Measurements from ENCODE around the gene SERPINA5. TPM values are rescaled to one million over a fixed set of nuclear protein-coding genes. Genes with fewer than 3 reads are reported as not detected.

The SERPINA5 gene
- total RNA-seq, 1 experiment from 2014 or later = 3.0 TPM

GRCh38 chr14:94631050-94631449 is 49.8 kb downstream of the SERPINA5 start:
- Histone ChIP-seq H3K27ac (ENCODE audit: low read depth, low read length) (no peak overlapping the region), H3K9me3 (ENCODE audit: control insufficient read depth in 1 of 2, insufficient read depth in 1 of 2, low read depth in 1 of 2, low read length in 2 of 2) (no peaks in the 10 kb centered on the region), H3K36me3 (ENCODE audit: control insufficient read depth in 1 of 2, insufficient read depth in 2 of 2, low read length in 2 of 2) (no peaks in the 10 kb centered on the region), H3K4me3 (replicated peaks in 1 of 2; ENCODE audit: low read depth in 1 of 2, low read length in 2 of 2) (no peak overlapping the region), H3K4me1 (ENCODE audit: control insufficient read depth in 1 of 2, insufficient read depth in 2 of 2, low read length in 2 of 2) (no peaks in the 10 kb centered on the region), H2AFZ (ENCODE audit: low read depth, low read length, poor library complexity, severe bottlenecking) (no peak overlapping the region), H3K27me3 (ENCODE audit: insufficient read depth, low read length) (peaks cover 24% of the 10 kb centered on the region; the same call in 1 of the 2 replicates), H3K4me2 (ENCODE audit: low read length) (no peak overlapping the region), H4K20me1 (ENCODE audit: insufficient read depth) (no peaks in the 10 kb centered on the region), H3K79me2 (ENCODE audit: insufficient read depth, low read length) (no peaks in the 10 kb centered on the region), H3K9me2 (ENCODE audit: insufficient read depth) (no peaks in the 10 kb centered on the region), H3K9ac (ENCODE audit: low read length) (no peak overlapping the region)
- CTCF ChIA-PET = no interaction called here
- RAD21 ChIA-PET (ENCODE audit: low non-redundant PET in 1 of 2, low total read pairs in 2 of 2, uncharacterized antibody in 2 of 2, unreplicated experiment in 2 of 2) = no interaction called here
- no peak for DNase-seq (ENCODE audit: low read depth, low spot score)
- intact Hi-C loops (cut with micrococcal nuclease) = no loop called here
- TF ChIP-seq SP1 (IDR thresholded peaks at IDR 0.05; ENCODE audit: low read depth) (no peak), POLR2AphosphoS5 (IDR thresholded peaks at IDR 0.05; ENCODE audit: low read depth, low read length) (no peak), EZH2 (IDR thresholded peaks at IDR 0.05) (no peak), SIN3A (IDR thresholded peaks at IDR 0.05; ENCODE audit: low read depth) (no peak), JUND (IDR thresholded peaks at IDR 0.05) (no peak), EZH2phosphoT487 (IDR thresholded peaks at IDR 0.05; ENCODE audit: borderline replicate concordance) (no peak), ZFX (IDR thresholded peaks at IDR 0.05) (no peak), FOSL1 (IDR thresholded peaks at IDR 0.05; ENCODE audit: low read depth) (no peak), RAD21 (IDR thresholded peaks at IDR 0.05; ENCODE audit: low read depth) (no peak), CEBPB (IDR thresholded peaks at IDR 0.05; ENCODE audit: low read depth) (no peak), TCF7L2 (IDR thresholded peaks at IDR 0.05; ENCODE audit: borderline replicate concordance, extremely low read depth, insufficient read depth, insufficient read length) (no peak), CTCF (IDR thresholded peaks at IDR 0.05 in 2 of 3, conservative IDR thresholded peaks at IDR 0.05 in 1 of 3; ENCODE audit: borderline replicate concordance in 1 of 3, insufficient read depth in 1 of 3, low read depth in 2 of 3, low read length in 2 of 3) (no peak), POLR2A (IDR thresholded peaks at IDR 0.05; ENCODE audit: borderline replicate concordance, extremely low read depth, insufficient read depth, insufficient read length) (no peak), YY1 (IDR thresholded peaks at IDR 0.05; ENCODE audit: extremely low read depth, insufficient replicate concordance, low read depth, low read length) (no peak), ZBTB33 (IDR thresholded peaks at IDR 0.05; ENCODE audit: extremely low read depth, insufficient replicate concordance, low read length) (no peak)
- POLR2A ChIA-PET = no interaction called here
- no TSS peak for BruUV-seq (replicated peaks)
- no peak for ATAC-seq
